GM13977 (cell line): ENCODE results near the gene RAB26.

ENCODE experiments used
- DNase-seq: peaks from one replicate; pipeline ENCODE4 v3.0.0; 2012; ENCODE audit warnings: low spot score
- CTCF ChIP-seq: IDR thresholded peaks from 2 replicates; pipeline ENCODE4 v1.5.1; 2012; ENCODE audit warnings: mild to moderate bottlenecking, control low read depth; ENCODE audit not compliant: insufficient read depth; ENCODE audit errors: extremely low read depth, missing control alignments
- in situ Hi-C: fragments of 300-500 bp; cut with MboI; formaldehyde crosslinking; loops from one replicate; pipeline ENCODE4 v1.12.0; 2022; ENCODE audit warnings: low sequenced_read_pairs, low pct_unique_long_range_greater_than_20kb, mixed read lengths, inconsistent platforms; ENCODE audit not compliant: unreplicated experiment

Gene RAB26

DNA sequence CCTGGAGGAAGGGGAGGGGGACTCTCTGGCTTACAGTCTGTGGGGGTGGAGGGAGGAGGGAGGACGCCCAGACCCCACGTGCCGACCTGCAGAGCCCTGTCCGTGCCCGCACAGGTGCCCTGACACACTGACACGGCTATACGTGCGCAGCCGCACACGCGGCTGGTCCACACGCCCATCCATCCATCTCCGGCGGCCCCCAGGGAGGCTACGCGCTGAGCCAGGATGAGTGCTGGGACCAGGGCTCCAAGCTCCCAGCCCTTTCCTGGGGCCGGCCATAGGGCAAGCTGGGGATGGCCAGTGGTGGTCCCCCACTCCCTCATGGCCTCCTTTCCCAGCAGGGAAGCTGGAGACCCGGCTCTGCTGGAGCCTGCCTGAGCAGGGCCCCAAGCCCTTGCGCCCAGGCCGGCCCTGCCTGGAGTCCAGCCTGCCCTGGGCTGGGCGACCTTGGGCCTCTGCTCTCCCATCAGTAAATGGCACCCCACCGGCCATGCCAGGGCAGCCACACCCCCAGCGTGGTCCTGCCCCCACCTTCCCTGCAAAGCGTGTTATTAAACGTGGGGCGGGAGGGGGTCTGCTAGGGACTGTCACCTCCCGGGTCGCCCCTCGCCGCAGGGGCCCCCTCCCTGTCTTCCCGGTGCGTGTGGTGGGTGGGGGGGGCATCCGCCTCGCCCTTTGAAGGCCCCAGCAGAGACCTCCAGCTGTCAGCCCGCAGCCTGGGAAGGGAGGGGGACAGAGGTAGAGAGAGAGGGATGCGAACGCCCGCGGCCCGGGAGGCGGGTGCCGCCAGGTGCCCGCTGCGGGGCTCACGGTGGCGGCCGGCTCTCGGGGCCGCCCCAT lies 47.1 kb downstream of the RAB26 start:
- DNase-seq: no peak
- in situ Hi-C loops: no loop called here
- TF ChIP-seq CTCF: no peak

DNA sequence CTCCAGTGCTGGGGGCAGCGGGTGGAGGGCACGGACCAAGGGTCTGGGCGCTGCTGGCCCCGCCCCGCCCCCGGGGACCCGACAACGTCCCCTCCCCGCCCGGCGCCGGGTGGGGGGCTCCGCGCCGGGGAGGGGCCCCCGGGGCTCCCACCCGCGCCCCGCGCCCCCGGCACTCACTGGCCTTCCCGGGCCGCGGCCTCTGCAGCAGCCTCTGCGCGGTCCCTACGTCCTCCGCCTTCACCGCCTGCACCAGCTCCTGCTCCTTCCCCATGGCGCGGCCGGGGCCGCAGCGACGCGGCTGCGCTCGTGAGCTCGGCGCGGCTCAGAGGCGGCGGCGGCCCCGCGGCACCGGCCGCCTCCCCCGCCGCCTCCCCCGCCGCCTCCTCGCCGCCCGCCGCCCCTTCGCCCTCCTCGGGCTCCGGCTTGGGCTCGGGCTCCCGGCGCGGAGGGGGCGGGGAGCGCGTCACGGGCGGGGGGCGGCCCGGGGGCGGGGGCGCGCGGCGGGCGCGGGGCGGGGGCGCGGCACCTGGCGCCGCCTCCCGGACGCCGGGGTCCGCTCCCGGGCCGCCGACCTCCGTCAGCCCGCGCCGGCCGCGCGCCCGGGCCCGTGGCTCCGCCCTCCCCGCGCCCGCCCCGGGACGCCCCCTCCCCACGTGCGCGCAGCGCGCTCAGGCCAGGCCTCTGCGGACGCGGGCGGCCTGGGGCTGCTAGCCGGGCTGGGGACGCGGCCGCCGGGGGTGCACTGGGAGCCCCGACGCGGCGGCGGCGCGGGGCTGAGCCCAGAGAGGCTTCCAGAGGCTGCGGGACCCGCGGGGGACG lies 47.9 kb downstream of the RAB26 start, which contains the start of gene CASKIN1:
Gene CASKIN1 (minus strand): TSS at position 444 of the 819 bp plus-strand sequence. CDS start 173 bp downstream, at position 271.
- DNase-seq: peak; percentile 68
- in situ Hi-C loops: no loop called here
- no peak for TF ChIP-seq CTCF

DNA sequence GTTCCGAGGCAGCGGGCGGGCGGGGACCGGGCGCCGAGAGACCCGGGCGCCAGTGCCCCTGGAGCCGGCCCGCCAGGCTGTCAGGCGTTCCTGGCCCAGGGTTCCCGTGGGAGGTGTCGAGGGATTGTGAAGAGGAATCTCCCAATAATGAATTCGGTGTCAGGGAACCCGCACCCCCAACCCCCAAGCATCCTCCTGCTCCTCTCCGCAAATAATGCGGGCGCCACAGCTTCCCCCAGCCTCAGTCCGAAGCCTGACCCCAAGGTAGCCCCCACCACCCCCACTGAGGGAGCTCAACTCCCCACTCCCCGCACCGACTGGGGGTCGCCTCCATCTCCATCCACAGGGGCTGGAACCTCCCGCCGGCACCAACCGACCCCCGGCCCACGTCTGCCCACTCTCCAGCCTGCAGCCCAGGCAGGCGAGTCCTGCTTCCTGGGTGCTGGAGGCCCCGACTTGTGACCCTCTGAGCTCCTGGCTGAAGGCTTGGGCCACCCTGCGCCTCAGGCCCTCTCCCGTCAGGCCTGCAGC lies 48.6 kb downstream of the RAB26 start:
- TF ChIP-seq CTCF: no peak
- in situ Hi-C loops: no loop called here
- no peak for DNase-seq

DNA sequence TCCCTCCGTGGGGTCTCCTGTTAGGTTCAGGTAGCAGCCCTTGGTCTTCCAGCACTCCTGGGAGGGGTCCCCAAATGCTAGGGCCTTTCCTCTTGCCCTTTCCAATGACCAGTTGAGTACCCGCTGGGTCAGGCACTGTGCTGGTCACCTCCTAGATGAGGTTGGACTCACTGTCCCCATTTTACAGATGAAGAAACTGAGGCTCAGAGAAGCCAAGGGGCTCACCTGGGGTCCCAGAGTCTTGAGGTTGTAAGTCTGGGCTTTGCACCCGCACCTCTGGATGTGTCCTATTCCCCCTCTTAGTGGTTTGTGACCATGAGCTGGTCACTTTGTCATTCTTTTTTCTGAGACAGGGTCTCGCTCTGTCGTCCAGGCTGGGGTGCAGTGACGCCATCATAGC lies 49.3 kb downstream of the RAB26 start:
- no peak for TF ChIP-seq CTCF
- in situ Hi-C loops: no loop called here
- DNase-seq: no peak

DNA sequence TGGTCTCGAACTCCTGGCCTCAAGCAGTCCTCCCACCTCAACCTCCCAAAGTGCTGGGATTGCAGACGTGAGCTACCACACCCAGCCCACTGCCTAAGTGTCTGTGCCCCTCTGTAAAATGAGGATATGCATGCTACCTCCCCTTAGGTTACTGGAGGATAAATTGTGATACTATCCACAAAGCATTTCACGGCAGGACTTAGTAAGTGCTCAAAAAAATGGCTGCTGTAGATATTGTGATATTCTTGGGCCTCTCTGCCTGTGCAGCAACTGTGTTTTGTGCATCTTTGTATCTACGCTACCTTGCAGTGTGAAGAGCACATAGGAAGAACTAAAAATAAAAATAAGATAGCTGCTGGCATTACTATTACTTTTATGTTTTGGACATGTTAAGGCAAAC lies 49.9 kb downstream of the RAB26 start:
- TF ChIP-seq CTCF: no peak
- no peak for DNase-seq
- in situ Hi-C loops: no loop called here

GRCh38 chr16:2199095-2199494 lies 50.7 kb downstream of the RAB26 start:
- TF ChIP-seq CTCF: no peak
- no peak for DNase-seq
- in situ Hi-C loops: no loop called here
